ENCODE measurements around the gene PSMC4.

Gene PSMC4

DNA sequence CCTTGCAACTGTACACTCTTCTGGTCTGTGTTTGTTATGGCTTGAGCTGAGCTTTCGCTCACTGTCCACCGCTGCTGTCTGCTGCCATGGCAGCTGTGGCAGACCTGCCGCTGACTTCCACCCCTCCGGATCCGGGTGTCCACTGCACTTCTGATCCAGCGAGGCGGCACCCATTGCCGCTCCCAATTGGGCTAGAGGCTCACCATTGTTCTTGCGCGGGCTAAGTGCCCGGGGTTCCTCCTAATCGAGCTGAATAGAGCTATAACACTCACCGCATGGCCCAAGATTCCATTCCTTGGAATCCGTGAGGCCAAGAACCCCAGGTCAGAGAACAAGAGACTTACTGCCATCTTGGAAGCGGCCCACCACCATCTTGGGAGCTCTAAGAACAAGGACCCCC is 2.2 kb upstream of the PSMC4 start:
- H3K4me3 ChIP-seq (ENCODE audit: insufficient read depth in 1 of 2, low read depth in 1 of 2, low read length in 2 of 2) = no peak overlapping the region
- no peak overlapping the region for H2BK15ac ChIP-seq (ENCODE audit: low read depth, poor library complexity, severe bottlenecking)
- peak overlapping the region; percentile 30 for H4K8ac ChIP-seq (ENCODE audit: low read length)
- H3K14ac ChIP-seq (ENCODE audit: low read length in 2 of 2) = no peak overlapping the region
- H3K9me3 ChIP-seq (ENCODE audit: control insufficient read depth, low read length) = no peaks in the 10 kb centered on the region
- H3K79me1 ChIP-seq (replicated peaks; ENCODE audit: low read length, poor library complexity, severe bottlenecking) = peaks cover 3% of the 10 kb centered on the region
- H2BK12ac ChIP-seq (ENCODE audit: low read length in 2 of 2) = no peak overlapping the region
- DNase-seq = no peak
- no peak overlapping the region for H2BK5ac ChIP-seq (ENCODE audit: low read depth, low read length, poor library complexity, severe bottlenecking)
- H3K9ac ChIP-seq (ENCODE audit: low read length) = no peak overlapping the region
- H2AK5ac ChIP-seq (ENCODE audit: low read length, severe bottlenecking) = no peak overlapping the region
- no peak overlapping the region for H2BK120ac ChIP-seq (ENCODE audit: low read depth, low read length)
- peaks cover 10% of the 10 kb centered on the region for H3K4me1 ChIP-seq (ENCODE audit: control insufficient read depth, insufficient read depth, low read depth, low read length)
- H4K91ac ChIP-seq (ENCODE audit: low read length) = no peak overlapping the region
- no peaks in the 10 kb centered on the region for H3K27me3 ChIP-seq (ENCODE audit: control insufficient read depth in 1 of 2, insufficient read depth in 1 of 2, low read length in 2 of 2)
- no peak overlapping the region for H3K23ac ChIP-seq (ENCODE audit: low read length in 2 of 2)
- WGBS = 98% methylated on average over 14 of the region's 15 CpGs
- H3K4ac ChIP-seq (ENCODE audit: low read depth in 1 of 2, low read length in 2 of 2) = no peak overlapping the region
- H2AFZ ChIP-seq (ENCODE audit: low read depth, low read length) = no peak overlapping the region
- no peak overlapping the region for H3K4me2 ChIP-seq (ENCODE audit: low read length, poor library complexity, severe bottlenecking)
- no peak overlapping the region for H3K27ac ChIP-seq (ENCODE audit: low read length, poor library complexity, severe bottlenecking)
- H3K18ac ChIP-seq (ENCODE audit: low read depth in 1 of 2, low read length in 2 of 2) = no peak overlapping the region
- peaks cover 12 to 19% of the 10 kb centered on the region in 2 experiments for H3K36me3 ChIP-seq (ENCODE audit: control insufficient read depth in 1 of 2, insufficient read depth in 2 of 2, low read depth in 1 of 2, low read length in 2 of 2)

DNA sequence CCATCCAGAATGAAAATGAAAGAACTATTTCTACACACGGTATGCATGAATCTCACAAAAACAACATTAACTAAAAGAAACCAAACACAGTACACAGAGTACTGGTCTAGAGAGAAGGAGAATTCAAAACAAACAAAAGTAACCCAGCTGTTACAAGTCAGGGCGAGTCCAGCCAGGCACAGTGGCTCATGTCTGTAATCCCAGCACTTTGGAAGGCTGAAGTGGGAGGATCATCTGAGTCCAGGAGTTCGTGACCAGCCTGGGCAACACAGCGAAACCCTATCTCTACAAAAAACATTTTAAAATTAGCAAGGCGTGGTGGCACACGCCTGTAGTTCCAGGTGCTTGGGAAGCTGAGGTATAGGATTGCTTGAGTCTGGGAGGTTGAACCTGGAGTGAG is 1.7 kb upstream of the PSMC4 start:
- Histone ChIP-seq H3K18ac (ENCODE audit: low read depth in 1 of 2, low read length in 2 of 2) (no peak overlapping the region), H3K4ac (ENCODE audit: low read depth in 1 of 2, low read length in 2 of 2) (no peak overlapping the region), H3K36me3 (ENCODE audit: control insufficient read depth in 1 of 2, insufficient read depth in 2 of 2, low read depth in 1 of 2, low read length in 2 of 2) (peaks cover 17 to 24% of the 10 kb centered on the region in 2 experiments), H2BK120ac (ENCODE audit: low read depth, low read length) (no peak overlapping the region), H4K8ac (ENCODE audit: low read length) (no peak overlapping the region), H3K9ac (ENCODE audit: low read length) (no peak overlapping the region), H3K23ac (ENCODE audit: low read length in 2 of 2) (no peak overlapping the region), H3K9me3 (ENCODE audit: control insufficient read depth, low read length) (no peaks in the 10 kb centered on the region), H3K27me3 (ENCODE audit: control insufficient read depth in 1 of 2, insufficient read depth in 1 of 2, low read length in 2 of 2) (no peaks in the 10 kb centered on the region), H3K4me2 (ENCODE audit: low read length, poor library complexity, severe bottlenecking) (no peak overlapping the region), H3K14ac (ENCODE audit: low read length in 2 of 2) (no peak overlapping the region), H3K4me1 (ENCODE audit: control insufficient read depth, insufficient read depth, low read depth, low read length) (peaks cover 11% of the 10 kb centered on the region), H3K27ac (ENCODE audit: low read length, poor library complexity, severe bottlenecking) (peak overlapping the region; percentile 29), H2BK12ac (ENCODE audit: low read length in 2 of 2) (no peak overlapping the region), H3K79me1 (replicated peaks; ENCODE audit: low read length, poor library complexity, severe bottlenecking) (peaks cover 7% of the 10 kb centered on the region), H2BK5ac (ENCODE audit: low read depth, low read length, poor library complexity, severe bottlenecking) (no peak overlapping the region), H4K91ac (ENCODE audit: low read length) (no peak overlapping the region), H2AFZ (ENCODE audit: low read depth, low read length) (no peak overlapping the region), H2AK5ac (ENCODE audit: low read length, severe bottlenecking) (no peak overlapping the region), H2BK15ac (ENCODE audit: low read depth, poor library complexity, severe bottlenecking) (peak overlapping the region; percentile 74), H3K4me3 (ENCODE audit: insufficient read depth in 1 of 2, low read depth in 1 of 2, low read length in 2 of 2) (no peak overlapping the region)
- WGBS = 86% methylated on average over 4 of the region's 6 CpGs
- DNase-seq = peak; percentile 20

DNA sequence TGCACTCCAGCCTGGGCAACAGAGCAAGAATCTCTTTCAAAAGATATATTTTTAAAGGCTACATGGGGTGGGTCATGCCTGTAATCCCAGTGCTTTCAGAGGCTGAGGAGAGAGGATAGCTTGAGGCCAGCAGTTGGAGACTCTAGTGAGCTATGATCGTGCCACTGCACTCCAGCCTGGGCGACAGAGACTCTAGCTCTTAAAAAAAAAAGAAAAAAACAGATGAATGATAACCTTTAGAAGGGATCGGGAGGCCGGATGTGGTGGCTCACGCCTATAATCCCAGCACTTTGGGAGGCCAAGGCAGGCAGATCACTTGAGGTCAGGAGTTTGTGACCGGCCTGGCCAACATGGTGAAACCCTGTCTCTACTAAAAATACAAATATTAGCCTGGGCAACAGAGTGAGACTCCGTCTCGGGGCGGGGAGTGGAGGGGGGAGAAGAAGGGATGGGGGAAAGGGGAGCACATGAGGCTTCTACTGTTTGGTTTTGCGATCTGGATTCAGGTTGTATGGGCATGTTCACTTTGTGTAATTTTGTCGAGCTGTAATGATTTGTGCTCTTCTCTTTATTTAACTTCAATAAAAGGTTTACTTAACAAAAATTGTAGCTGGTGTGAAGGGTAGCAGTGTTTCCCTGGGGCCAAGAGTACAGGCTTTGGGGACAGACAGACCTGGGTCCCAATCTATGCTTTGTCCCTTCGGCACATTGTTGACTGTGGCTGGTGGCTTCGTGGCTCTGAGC is 1.1 kb upstream of the PSMC4 start:
- Histone ChIP-seq H4K8ac (ENCODE audit: low read length) (peak overlapping the region; percentile 85), H3K79me1 (replicated peaks; ENCODE audit: low read length, poor library complexity, severe bottlenecking) (peaks cover 13% of the 10 kb centered on the region), H3K27me3 (ENCODE audit: control insufficient read depth in 1 of 2, insufficient read depth in 1 of 2, low read length in 2 of 2) (no peaks in the 10 kb centered on the region), H3K9me3 (ENCODE audit: control insufficient read depth, low read length) (no peaks in the 10 kb centered on the region), H2AK5ac (ENCODE audit: low read length, severe bottlenecking) (no peak overlapping the region), H3K27ac (ENCODE audit: low read length, poor library complexity, severe bottlenecking) (peak overlapping the region; percentile 29), H3K36me3 (ENCODE audit: control insufficient read depth in 1 of 2, insufficient read depth in 2 of 2, low read depth in 1 of 2, low read length in 2 of 2) (peaks cover 23 to 29% of the 10 kb centered on the region in 2 experiments), H2AFZ (ENCODE audit: low read depth, low read length) (peak overlapping the region; percentile 68), H3K4me2 (ENCODE audit: low read length, poor library complexity, severe bottlenecking) (peak overlapping the region; percentile 75), H3K9ac (ENCODE audit: low read length) (peak overlapping the region; percentile 100), H3K4me1 (ENCODE audit: control insufficient read depth, insufficient read depth, low read depth, low read length) (peaks cover 11% of the 10 kb centered on the region), H3K4me3 (ENCODE audit: insufficient read depth in 1 of 2, low read depth in 1 of 2, low read length in 2 of 2) (peak overlapping the region; percentile 65 to 94), H3K18ac (ENCODE audit: low read depth in 1 of 2, low read length in 2 of 2) (peak overlapping the region in 1 of 2 experiments; percentile 85), H2BK15ac (ENCODE audit: low read depth, poor library complexity, severe bottlenecking) (peak overlapping the region; percentile 74), H2BK5ac (ENCODE audit: low read depth, low read length, poor library complexity, severe bottlenecking) (peak overlapping the region; percentile 25), H3K4ac (ENCODE audit: low read depth in 1 of 2, low read length in 2 of 2) (peak overlapping the region in 1 of 2 experiments; percentile 57), H3K14ac (ENCODE audit: low read length in 2 of 2) (peak overlapping the region in 1 of 2 experiments; percentile 46), H3K23ac (ENCODE audit: low read length in 2 of 2) (no peak overlapping the region), H2BK12ac (ENCODE audit: low read length in 2 of 2) (peak overlapping the region in 1 of 2 experiments; percentile 12), H2BK120ac (ENCODE audit: low read depth, low read length) (peak overlapping the region; percentile 39), H4K91ac (ENCODE audit: low read length) (peak overlapping the region; percentile 47)
- no peak for DNase-seq
- 90% methylated on average over 10 of the region's 13 CpGs for WGBS

DNA sequence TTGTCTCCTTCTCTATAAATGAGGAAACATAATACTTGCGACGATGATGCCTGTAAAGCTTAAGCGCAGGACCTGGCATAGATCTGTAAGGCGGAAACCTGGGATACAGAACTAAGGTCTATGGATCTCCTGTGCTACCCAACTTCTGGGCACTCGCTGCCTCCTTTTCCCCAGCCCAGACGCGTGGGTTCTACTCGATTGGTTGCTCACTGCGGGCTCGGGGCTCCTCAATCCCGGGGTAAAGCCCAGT is 615 bp upstream of the PSMC4 start:
- peaks cover 11% of the 10 kb centered on the region for H3K4me1 ChIP-seq (ENCODE audit: control insufficient read depth, insufficient read depth, low read depth, low read length)
- no peaks in the 10 kb centered on the region for H3K27me3 ChIP-seq (ENCODE audit: control insufficient read depth in 1 of 2, insufficient read depth in 1 of 2, low read length in 2 of 2)
- H3K4me2 ChIP-seq (ENCODE audit: low read length, poor library complexity, severe bottlenecking) = peak overlapping the region; percentile 75
- peaks cover 23 to 34% of the 10 kb centered on the region in 2 experiments for H3K36me3 ChIP-seq (ENCODE audit: control insufficient read depth in 1 of 2, insufficient read depth in 2 of 2, low read depth in 1 of 2, low read length in 2 of 2)
- H2BK120ac ChIP-seq (ENCODE audit: low read depth, low read length) = peak overlapping the region; percentile 39
- H2AK5ac ChIP-seq (ENCODE audit: low read length, severe bottlenecking) = no peak overlapping the region
- peak overlapping the region; percentile 68 for H2AFZ ChIP-seq (ENCODE audit: low read depth, low read length)
- H2BK12ac ChIP-seq (ENCODE audit: low read length in 2 of 2) = peak overlapping the region in 1 of 2 experiments; percentile 12
- peak overlapping the region; percentile 57 to 74 for H3K4ac ChIP-seq (ENCODE audit: low read depth in 1 of 2, low read length in 2 of 2)
- peak overlapping the region in 1 of 2 experiments; percentile 34 for H3K23ac ChIP-seq (ENCODE audit: low read length in 2 of 2)
- peak overlapping the region; percentile 25 for H2BK5ac ChIP-seq (ENCODE audit: low read depth, low read length, poor library complexity, severe bottlenecking)
- peak overlapping the region in 1 of 2 experiments; percentile 76 for H3K14ac ChIP-seq (ENCODE audit: low read length in 2 of 2)
- no peaks in the 10 kb centered on the region for H3K9me3 ChIP-seq (ENCODE audit: control insufficient read depth, low read length)
- H3K18ac ChIP-seq (ENCODE audit: low read depth in 1 of 2, low read length in 2 of 2) = peak overlapping the region; percentile 85
- peak overlapping the region; percentile 65 to 94 for H3K4me3 ChIP-seq (ENCODE audit: insufficient read depth in 1 of 2, low read depth in 1 of 2, low read length in 2 of 2)
- WGBS = 24% methylated on average over 11 of the region's 11 CpGs
- H3K79me1 ChIP-seq (replicated peaks; ENCODE audit: low read length, poor library complexity, severe bottlenecking) = peaks cover 13% of the 10 kb centered on the region
- peak overlapping the region; percentile 100 for H3K9ac ChIP-seq (ENCODE audit: low read length)
- DNase-seq = no peak
- peak overlapping the region; percentile 47 for H4K91ac ChIP-seq (ENCODE audit: low read length)
- H2BK15ac ChIP-seq (ENCODE audit: low read depth, poor library complexity, severe bottlenecking) = no peak overlapping the region
- H3K27ac ChIP-seq (ENCODE audit: low read length, poor library complexity, severe bottlenecking) = peak overlapping the region; percentile 75
- peak overlapping the region; percentile 85 for H4K8ac ChIP-seq (ENCODE audit: low read length)
